Body of pancreas (tissue), 4 donors: ENCODE results near the gene NUDT3. TPM values are rescaled to one million over a fixed set of nuclear protein-coding genes. Genes with fewer than 3 reads are reported as not detected.
A peak's percentile ranks its signal among the peaks of the same experiment; 100 is the strongest.

Source experiments
- ATAC-seq: fragments of 150-250 bp; one replicate; pipeline ENCODE4 v1.9.1; 2016
- DNase-seq, 4 donors: peaks; one replicate each; pipeline ENCODE4 v3.0.0-alpha.2; 2019
- H3K27ac ChIP-seq, 4 donors: fragments of 200-600 bp; sonication (generic); 1 replicate in 3 of 4; 2 replicates in 1 of 4; pipeline versions ENCODE4 v1.5.1 to v1.6.1; 2016 to 2019; ENCODE audit warnings: mild to moderate bottlenecking in 1 of 4, mixed read lengths in 1 of 4, moderate library complexity in 1 of 4
- H3K27me3 ChIP-seq, 2 donors: fragments of 200-600 bp; sonication (generic); one replicate each; pipeline ENCODE4 v1.6.0; 2016; ENCODE audit warnings: mild to moderate bottlenecking in 1 of 2
- H3K36me3 ChIP-seq, 2 donors: fragments of 200-600 bp; sonication (generic); replicated peaks in 1 of 2; 2 replicates each; pipeline ENCODE4 v1.5.1; 2016; ENCODE audit warnings: low read depth in 2 of 2; ENCODE audit not compliant: insufficient read depth in 1 of 2
- H3K4me1 ChIP-seq: fragments of 200-600 bp; sonication (generic); one replicate; pipeline ENCODE4 v1.6.0; 2016
- H3K4me3 ChIP-seq, 2 donors: fragments of 200-600 bp; sonication (generic); 1 replicate in 1 of 2; 2 replicates in 1 of 2; pipeline ENCODE4 v1.5.1; 2016 to 2019
- H3K9me3 ChIP-seq, 3 donors: fragments of 200-600 bp; sonication (generic); 1 replicate in 2 of 3; 2 replicates in 1 of 3; pipeline ENCODE4 v1.5.1; 2016
- POLR2A ChIP-seq, 3 donors: fragments of 450-650 bp; IDR thresholded peaks; one replicate each; pipeline ENCODE4 v1.6.1; 2016; ENCODE audit warnings: antibody characterized with exemption in 3 of 3, mild to moderate bottlenecking in 2 of 3
- WGBS, 2 donors: methylation state at CpG; one replicate each; pipeline ENCODE4 v1.1.5; 2017; 5-methylcytosine and 5-hydroxymethylcytosine counted together
- intact Hi-C: fragments of 100-400 bp; cut with DNase I; formaldehyde crosslinking; loops from one replicate; pipeline ENCODE4 v1.15.1; 2023
- total RNA-seq, 2 donors: library from RNA; depleted of rRNA; stranded (reverse); fragments of >200 nt; gene quantifications; one replicate each; pipeline ENCODE4 v1.1.0, GENCODE V29; 2016
- TF ChIP-seq, protein P1 (sequence below), 7 experiments: fragments of 450-650 bp in 4 of 7; fragments of 200-600 bp in 3 of 7; sonication (generic) in 3 of 7; IDR thresholded peaks; one replicate each; pipeline ENCODE4 v1.5.1; 2016 to 2019; ENCODE audit warnings: antibody characterized with exemption in 7 of 7

NUDT3 gene
- total RNA-seq, 2 donors from 2014 or later, result 14.2 to 22.1 TPM

DNA sequence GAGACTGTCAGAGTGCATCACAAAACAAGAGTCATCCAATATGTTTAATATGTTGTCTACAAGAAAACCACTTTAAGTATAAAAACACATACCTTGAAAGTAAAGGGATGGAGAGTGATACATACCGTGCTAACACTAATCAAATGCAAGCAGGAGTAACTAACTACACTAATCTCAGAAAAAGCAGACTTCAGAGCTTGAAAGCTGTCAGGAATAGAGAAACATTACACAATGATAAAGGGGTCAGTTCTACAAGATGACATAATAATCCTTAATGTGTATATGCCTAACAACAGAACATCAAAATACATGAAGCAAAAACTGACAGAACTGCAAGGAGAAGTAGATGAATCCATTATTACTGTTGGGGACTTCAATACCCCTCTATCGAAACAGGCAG is 84.0 kb downstream of the NUDT3 start:
- ATAC-seq (no peak), DNase-seq (no peak)
- no peaks in the 10 kb centered on the region for H3K36me3 ChIP-seq
- intact Hi-C loops, result no loop called here
- TF ChIP-seq POLR2A (IDR thresholded peaks at IDR 0.05), result no peak
- TF ChIP-seq, protein P1, sequence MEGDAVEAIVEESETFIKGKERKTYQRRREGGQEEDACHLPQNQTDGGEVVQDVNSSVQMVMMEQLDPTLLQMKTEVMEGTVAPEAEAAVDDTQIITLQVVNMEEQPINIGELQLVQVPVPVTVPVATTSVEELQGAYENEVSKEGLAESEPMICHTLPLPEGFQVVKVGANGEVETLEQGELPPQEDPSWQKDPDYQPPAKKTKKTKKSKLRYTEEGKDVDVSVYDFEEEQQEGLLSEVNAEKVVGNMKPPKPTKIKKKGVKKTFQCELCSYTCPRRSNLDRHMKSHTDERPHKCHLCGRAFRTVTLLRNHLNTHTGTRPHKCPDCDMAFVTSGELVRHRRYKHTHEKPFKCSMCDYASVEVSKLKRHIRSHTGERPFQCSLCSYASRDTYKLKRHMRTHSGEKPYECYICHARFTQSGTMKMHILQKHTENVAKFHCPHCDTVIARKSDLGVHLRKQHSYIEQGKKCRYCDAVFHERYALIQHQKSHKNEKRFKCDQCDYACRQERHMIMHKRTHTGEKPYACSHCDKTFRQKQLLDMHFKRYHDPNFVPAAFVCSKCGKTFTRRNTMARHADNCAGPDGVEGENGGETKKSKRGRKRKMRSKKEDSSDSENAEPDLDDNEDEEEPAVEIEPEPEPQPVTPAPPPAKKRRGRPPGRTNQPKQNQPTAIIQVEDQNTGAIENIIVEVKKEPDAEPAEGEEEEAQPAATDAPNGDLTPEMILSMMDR (IDR thresholded peaks at IDR 0.05), result no peak
- H3K4me3 ChIP-seq, result no peak overlapping the region
- no peak overlapping the region for H3K27ac ChIP-seq
- peaks cover 32% of the 10 kb centered on the region for H3K4me1 ChIP-seq
- WGBS, 2 donors, result 83 to 91% methylated on average over 2 of the region's 2 CpGs
- H3K27me3 ChIP-seq, result no peaks in the 10 kb centered on the region
- H3K9me3 ChIP-seq, result no peaks in the 10 kb centered on the region

DNA sequence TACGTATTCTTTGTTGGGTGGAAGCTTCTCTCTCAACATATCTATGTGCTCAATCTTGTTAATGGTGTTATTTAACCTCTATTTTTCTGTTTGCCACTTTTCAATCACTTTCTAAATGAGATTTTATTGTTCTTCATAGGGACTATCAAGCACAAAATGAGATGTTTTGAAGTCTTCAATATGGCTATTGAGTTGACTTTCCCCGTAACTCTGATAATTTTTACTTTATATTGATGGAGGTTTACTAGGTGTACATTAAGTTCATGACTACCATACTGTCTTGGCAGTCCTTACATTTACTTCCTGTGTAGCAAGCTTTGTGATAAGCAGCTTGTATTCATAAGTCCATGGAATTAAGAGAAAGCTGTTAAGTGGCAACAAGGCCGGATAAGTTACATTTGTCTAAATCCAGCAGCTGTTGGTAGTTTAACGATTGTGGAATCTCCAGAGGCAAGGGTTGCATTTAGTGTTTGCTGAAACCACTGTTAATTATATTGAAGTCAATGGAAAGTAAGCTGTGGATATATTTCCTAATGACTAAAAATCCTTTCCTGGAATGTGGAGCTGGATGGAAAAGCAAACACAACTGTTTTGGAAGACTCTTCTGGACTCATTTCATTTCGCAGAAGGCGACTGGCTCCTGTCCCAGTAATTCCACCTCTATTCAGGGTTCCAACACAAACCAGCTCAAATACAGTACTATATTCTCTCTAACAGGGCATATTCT is 86.3 kb downstream of the NUDT3 start:
- ATAC-seq (peak; percentile 35), DNase-seq (peak in 3 of 4 donors; percentile 20 to 44 (median 21))
- Histone ChIP-seq H3K27me3 (no peaks in the 10 kb centered on the region), H3K27ac (peak overlapping the region in 2 of 4 donors; percentile 14 to 35), H3K4me1 (peaks cover 51% of the 10 kb centered on the region), H3K4me3 (no peak overlapping the region), H3K36me3 (no peaks in the 10 kb centered on the region), H3K9me3 (no peaks in the 10 kb centered on the region)
- 25% methylated on average over 6 of the region's 6 CpGs for WGBS, 2 donors
- intact Hi-C loops, result no loop called here
- TF ChIP-seq, protein P1 (IDR thresholded peaks at IDR 0.05), result no peak
- TF ChIP-seq POLR2A (IDR thresholded peaks at IDR 0.05), result no peak

DNA sequence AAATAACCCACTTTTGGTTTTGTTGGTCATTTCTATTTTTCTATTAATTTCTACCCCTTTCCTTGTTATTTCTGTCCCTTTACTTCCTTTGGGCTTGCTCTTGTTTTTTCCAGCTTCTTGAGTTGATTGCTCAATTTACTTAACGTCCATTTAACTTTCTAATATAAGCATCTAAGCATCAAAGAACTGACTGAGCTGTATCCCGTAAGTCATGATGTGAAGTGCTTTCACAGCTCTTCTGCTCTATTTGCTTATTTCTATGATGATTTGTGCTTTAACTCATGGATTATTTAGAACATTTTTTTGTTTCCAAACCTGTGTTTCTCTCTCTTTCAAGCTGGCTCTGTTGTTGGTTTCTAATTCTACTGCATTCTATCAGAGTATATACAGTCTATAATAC is 87.0 kb downstream of the NUDT3 start:
- H3K9me3 ChIP-seq, result no peaks in the 10 kb centered on the region
- 73 to 80% methylated on average over 2 of the region's 2 CpGs for WGBS, 2 donors
- H3K4me1 ChIP-seq, result peaks cover 52% of the 10 kb centered on the region
- no peaks in the 10 kb centered on the region for H3K27me3 ChIP-seq
- H3K36me3 ChIP-seq, result no peaks in the 10 kb centered on the region
- intact Hi-C loops, result no loop called here
- ATAC-seq (no peak), DNase-seq (no peak)
- no peak overlapping the region for H3K4me3 ChIP-seq
- no peak overlapping the region for H3K27ac ChIP-seq
- TF ChIP-seq, protein P1 (IDR thresholded peaks at IDR 0.05), result no peak
- no peak for TF ChIP-seq POLR2A (IDR thresholded peaks at IDR 0.05)

DNA sequence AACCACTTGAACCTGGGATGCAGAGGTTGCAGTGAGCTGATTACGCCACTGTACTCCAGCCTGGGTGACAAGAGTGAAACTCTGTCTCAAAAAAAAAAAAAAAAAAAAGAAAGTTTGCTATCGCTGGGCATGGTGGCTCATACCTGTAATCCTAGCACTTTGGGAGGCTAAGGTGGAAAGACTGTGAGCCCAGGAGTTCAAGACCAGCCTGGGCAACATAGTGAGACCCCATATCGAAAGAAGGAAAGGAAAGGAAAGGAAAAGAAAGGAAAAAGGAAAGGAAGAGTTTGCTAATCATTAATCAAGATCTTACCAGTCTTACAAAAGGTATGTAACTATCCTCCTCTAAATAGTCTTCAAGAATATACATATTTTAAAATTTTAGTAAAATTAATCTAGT is 88.3 kb downstream of the NUDT3 start:
- Histone ChIP-seq H3K36me3 (no peaks in the 10 kb centered on the region), H3K4me1 (peaks cover 54% of the 10 kb centered on the region), H3K4me3 (no peak overlapping the region), H3K27me3 (no peaks in the 10 kb centered on the region), H3K9me3 (no peaks in the 10 kb centered on the region), H3K27ac (no peak overlapping the region)
- DNase-seq, result no peak
- intact Hi-C loops, result no loop called here
- ATAC-seq, result no peak
- TF ChIP-seq, protein P1 (IDR thresholded peaks at IDR 0.05), result no peak
- no peak for TF ChIP-seq POLR2A (IDR thresholded peaks at IDR 0.05)
- 97 to 99% methylated on average over 3 of the region's 3 CpGs for WGBS, 2 donors

DNA sequence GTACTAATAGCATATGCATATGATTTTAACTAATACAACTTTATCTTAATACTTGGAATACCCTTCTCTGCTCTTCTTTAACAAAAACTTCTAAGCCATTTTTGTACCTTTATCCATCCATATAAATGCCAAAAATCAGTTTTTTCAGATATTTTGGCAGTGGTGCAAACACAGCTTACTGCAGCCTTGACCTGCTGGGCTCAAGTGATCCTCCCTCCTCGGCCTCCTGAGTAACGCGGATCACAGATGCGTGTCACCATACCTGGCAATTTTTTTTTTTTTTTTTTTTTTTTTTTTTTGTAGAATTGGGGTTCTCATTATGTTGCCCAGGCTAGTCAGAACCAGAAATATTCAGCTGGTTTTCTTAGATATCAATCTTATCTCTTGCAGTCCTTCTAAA is 89.5 kb downstream of the NUDT3 start:
- Histone ChIP-seq H3K36me3 (no peaks in the 10 kb centered on the region), H3K4me1 (peaks cover 53% of the 10 kb centered on the region), H3K4me3 (no peak overlapping the region), H3K27me3 (no peaks in the 10 kb centered on the region), H3K27ac (no peak overlapping the region), H3K9me3 (no peaks in the 10 kb centered on the region)
- ATAC-seq (no peak), DNase-seq (no peak)
- intact Hi-C loops, result no loop called here
- TF ChIP-seq, protein P1 (IDR thresholded peaks at IDR 0.05), result no peak
- TF ChIP-seq POLR2A (IDR thresholded peaks at IDR 0.05), result no peak
- WGBS, 2 donors, result 90 to 94% methylated on average over 4 of the region's 4 CpGs
